Measurements from ENCODE around the gene KRT85. TPM values are rescaled to one million over a fixed set of nuclear protein-coding genes. Genes with fewer than 3 reads are reported as not detected.

KRT85 gene
- total and polyA plus RNA-seq, 2 donors (not counting 3 experiments of a cell fraction or from before 2014, with no cell fraction given), result not detected

- CTCF ChIA-PET, result interaction anchor here (1.6 kb wide), 1 partner anchor 463 kb away, joined by 3 read pairs; no protein-coding TSS in a partner anchor
Observed at GRCh38 chr12:52402377-52402776, 35.1 kb upstream of the KRT85 start.

GRCh38 chr12:52401926-52402325 lies 34.6 kb upstream of the KRT85 start:
- intact Hi-C loops (cut with micrococcal nuclease), result no loop called here
- H3K27ac ChIP-seq (ENCODE audit: insufficient read depth, low read depth, low read length), result no peak overlapping the region
- dilution Hi-C loops (cut with MboI; ENCODE audit: extremely low pct_ligation_motif_present, low sequenced_read_pairs), result no loop called here
- ChIA-PET CTCF (interaction anchor here (1.3 to 1.6 kb wide), 2 partner anchors 11 to 464 kb away, joined by 3 to 5 read pairs; no protein-coding TSS in a partner anchor), POLR2A (no interaction called here)
- H3K9ac ChIP-seq (replicated peaks; ENCODE audit: extremely low read depth, insufficient read depth, low read length), result no peak overlapping the region
- no peaks in the 10 kb centered on the region for H4K20me1 ChIP-seq (replicated peaks; ENCODE audit: control insufficient read depth, extremely low read depth, insufficient read depth, low read length)
- peaks cover 0 to 5% of the 10 kb centered on the region in 2 experiments for H3K27me3 ChIP-seq (ENCODE audit: control insufficient read depth in 2 of 2, insufficient read depth in 2 of 2, low read length in 2 of 2)
- FAIRE-seq, result no peak
- H3K4me3 ChIP-seq (replicated peaks in 1 of 3; ENCODE audit: insufficient read depth in 1 of 3, low read depth in 1 of 3, low read length in 3 of 3), result no peak overlapping the region
- no peaks in the 10 kb centered on the region for H3K9me3 ChIP-seq (replicated peaks; ENCODE audit: control insufficient read depth, insufficient read depth, low read length)
- H3K79me2 ChIP-seq (ENCODE audit: control insufficient read depth, insufficient read depth, low read length), result no peaks in the 10 kb centered on the region
- TF ChIP-seq CTCF (IDR thresholded peaks at IDR 0.05; ENCODE audit: extremely low read depth in 1 of 2, insufficient read depth in 1 of 2, low read depth in 1 of 2, low read length in 2 of 2) (no peak), GATA2 (IDR thresholded peaks at IDR 0.05; ENCODE audit: insufficient read depth, insufficient read length, low read depth, low read length) (no peak), EZH2 (IDR thresholded peaks at IDR 0.05; ENCODE audit: borderline replicate concordance, low read depth, low read length, severe bottlenecking) (no peak), JUN (IDR thresholded peaks at IDR 0.05; ENCODE audit: borderline replicate concordance, insufficient read depth, insufficient read length, low read depth) (no peak), FOS (IDR thresholded peaks at IDR 0.05; ENCODE audit: borderline replicate concordance, insufficient read depth, low read length) (no peak), POLR2A (IDR thresholded peaks at IDR 0.05; ENCODE audit: low read depth, low read length) (no peak), MYC (IDR thresholded peaks at IDR 0.05; ENCODE audit: low read depth, low read length) (no peak), POLR2AphosphoS5 (IDR thresholded peaks at IDR 0.05; ENCODE audit: insufficient read depth, low read depth, low read length) (no peak), MAX (IDR thresholded peaks at IDR 0.05; ENCODE audit: insufficient read depth, insufficient read length) (no peak)
- no peaks in the 10 kb centered on the region for H3K9me1 ChIP-seq (replicated peaks; ENCODE audit: control insufficient read depth, extremely low read depth, insufficient read depth, low read length)
- H3K4me1 ChIP-seq (ENCODE audit: control insufficient read depth, extremely low read depth, insufficient read depth, low read length), result no peaks in the 10 kb centered on the region
- no peak for DNase-seq (ENCODE audit: low read depth, low spot score)
- BruUV-seq (replicated peaks), result no TSS peak
- H2AFZ ChIP-seq (ENCODE audit: low read depth, low read length), result no peak overlapping the region
- H3K4me2 ChIP-seq (ENCODE audit: insufficient read depth, low read length), result no peak overlapping the region
- H3K36me3 ChIP-seq (ENCODE audit: control insufficient read depth in 2 of 2, extremely low read depth in 1 of 2, insufficient read depth in 2 of 2, low read length in 2 of 2), result no peaks in the 10 kb centered on the region

More at GRCh38 chr12:52402377-52402776, 35.1 kb upstream of the KRT85 start:
- Histone ChIP-seq H3K9me1 (replicated peaks; ENCODE audit: control insufficient read depth, extremely low read depth, insufficient read depth, low read length) (no peaks in the 10 kb centered on the region), H2AFZ (ENCODE audit: low read depth, low read length) (no peak overlapping the region), H3K9ac (replicated peaks; ENCODE audit: extremely low read depth, insufficient read depth, low read length) (no peak overlapping the region), H4K20me1 (replicated peaks; ENCODE audit: control insufficient read depth, extremely low read depth, insufficient read depth, low read length) (no peaks in the 10 kb centered on the region), H3K4me3 (replicated peaks in 1 of 3; ENCODE audit: insufficient read depth in 1 of 3, low read depth in 1 of 3, low read length in 3 of 3) (no peak overlapping the region), H3K79me2 (ENCODE audit: control insufficient read depth, insufficient read depth, low read length) (no peaks in the 10 kb centered on the region), H3K9me3 (replicated peaks; ENCODE audit: control insufficient read depth, insufficient read depth, low read length) (no peaks in the 10 kb centered on the region), H3K36me3 (ENCODE audit: control insufficient read depth in 2 of 2, extremely low read depth in 1 of 2, insufficient read depth in 2 of 2, low read length in 2 of 2) (no peaks in the 10 kb centered on the region), H3K4me1 (ENCODE audit: control insufficient read depth, extremely low read depth, insufficient read depth, low read length) (no peaks in the 10 kb centered on the region), H3K27ac (ENCODE audit: insufficient read depth, low read depth, low read length) (no peak overlapping the region), H3K4me2 (ENCODE audit: insufficient read depth, low read length) (no peak overlapping the region), H3K27me3 (ENCODE audit: control insufficient read depth in 2 of 2, insufficient read depth in 2 of 2, low read length in 2 of 2) (peaks cover 0 to 5% of the 10 kb centered on the region in 2 experiments)
- FAIRE-seq (no peak), DNase-seq (ENCODE audit: low read depth, low spot score) (no peak)
- TF ChIP-seq MYC (IDR thresholded peaks at IDR 0.05; ENCODE audit: low read depth, low read length), result no peak
- TF ChIP-seq GATA2 (IDR thresholded peaks at IDR 0.05; ENCODE audit: insufficient read depth, insufficient read length, low read depth, low read length), result no peak
- BruUV-seq (replicated peaks), result no TSS peak
- intact Hi-C loops (cut with micrococcal nuclease) (no loop called here), dilution Hi-C loops (cut with MboI; ENCODE audit: extremely low pct_ligation_motif_present, low sequenced_read_pairs) (no loop called here)
- POLR2A ChIA-PET, result no interaction called here

All from endothelial cell of umbilical vein (primary cell).